HT-29 (cell line): ENCODE results near the gene RTP3. TPM values are rescaled to one million over a fixed set of nuclear protein-coding genes. Genes with fewer than 3 reads are reported as not detected.
"Not testable (repeated sequence)": the region's sequence is repeated elsewhere in the genome, so short reads cannot be mapped to it uniquely, and the experiment has no call there.

Experiments
- DNase-seq: peaks from one replicate; pipeline ENCODE4 v3.0.0-alpha.2; 2015; ENCODE audit warnings: low spot score
- total RNA-seq: library from RNA; depleted of rRNA; stranded (reverse); fragments of >200 nt; shearing (Covaris generic); gene quantifications from 2 replicates; pipeline ENCODE4 v1.2.3, GENCODE V29; 2014

RTP3 gene
- total RNA-seq, 1 experiment from 2014 or later: not detected

DNA sequence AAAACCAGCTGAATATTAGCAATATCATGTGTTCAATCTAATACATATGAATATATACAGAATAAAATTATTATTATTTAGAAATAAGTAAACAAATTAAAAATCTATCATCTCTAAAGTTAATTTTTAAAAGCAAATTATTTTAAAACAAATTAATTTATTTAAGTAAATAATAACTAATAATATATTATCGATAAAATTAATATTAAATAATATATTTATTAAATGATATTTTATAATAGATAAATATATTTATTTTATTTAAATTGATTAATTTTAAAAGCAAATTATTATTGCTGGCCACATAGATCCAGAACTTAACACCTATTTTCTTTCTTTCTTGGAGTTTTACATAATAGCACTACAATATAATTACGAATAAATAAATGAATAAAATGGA is 22.2 kb downstream of the RTP3 start:
- DNase-seq: no peak

DNA sequence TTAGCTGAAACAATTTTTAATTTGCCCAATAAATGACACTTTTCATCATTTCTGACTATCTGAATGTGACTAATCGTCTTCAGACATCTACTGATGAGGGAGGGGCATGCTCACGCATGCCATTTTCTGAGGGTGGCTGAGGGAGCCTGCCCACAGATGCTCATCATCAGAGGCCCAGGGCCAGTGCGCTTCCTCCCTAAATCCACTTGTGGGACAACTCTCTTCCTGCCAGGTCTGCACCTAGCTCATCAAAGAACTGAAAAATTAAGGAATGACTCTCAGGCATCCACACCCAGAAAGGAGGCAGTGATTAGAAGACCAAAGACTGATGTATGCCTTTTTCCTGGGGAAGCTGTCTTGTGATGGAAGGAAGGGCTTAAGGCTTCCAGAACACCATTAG is 22.8 kb downstream of the RTP3 start:
- DNase-seq: no peak

DNA sequence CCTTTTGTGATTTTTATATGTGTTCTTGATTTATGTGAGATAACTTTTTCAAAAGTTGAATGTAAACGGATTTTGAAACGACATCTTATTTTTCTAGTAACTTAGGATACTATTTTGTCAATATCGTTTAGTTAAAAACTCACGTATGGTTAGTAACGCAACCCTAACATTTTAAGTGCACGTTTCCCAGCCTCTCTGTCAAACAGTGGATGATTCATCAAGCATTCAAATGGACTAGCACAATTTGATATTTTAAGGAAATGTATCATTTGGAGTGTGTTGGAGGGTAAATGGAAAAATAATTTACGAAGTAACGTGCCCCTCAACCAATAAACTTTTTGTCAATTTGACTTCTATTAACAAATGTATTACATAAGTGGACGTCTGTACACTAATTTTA is 23.3 kb downstream of the RTP3 start:
- DNase-seq: no peak

DNA sequence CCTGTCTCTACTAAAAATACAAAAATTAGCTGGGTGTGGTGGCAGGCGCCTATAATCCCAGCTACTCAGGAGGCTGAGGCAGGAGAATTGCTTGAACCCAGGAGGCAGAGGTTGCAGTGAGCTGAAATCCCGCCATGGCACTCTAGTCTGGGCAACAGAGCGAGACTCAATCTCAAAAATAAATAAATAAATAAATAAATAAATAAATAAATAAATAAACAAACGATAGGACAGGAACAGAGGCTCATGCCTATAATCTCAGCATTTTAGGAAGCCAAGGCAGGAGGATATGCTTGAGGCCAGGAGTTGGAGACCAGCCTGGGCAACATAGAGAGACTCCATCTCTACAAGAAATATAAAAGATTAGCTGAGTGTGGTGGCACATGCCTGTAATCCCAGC is 24.4 kb downstream of the RTP3 start:
- DNase-seq: not testable (repeated sequence)

DNA sequence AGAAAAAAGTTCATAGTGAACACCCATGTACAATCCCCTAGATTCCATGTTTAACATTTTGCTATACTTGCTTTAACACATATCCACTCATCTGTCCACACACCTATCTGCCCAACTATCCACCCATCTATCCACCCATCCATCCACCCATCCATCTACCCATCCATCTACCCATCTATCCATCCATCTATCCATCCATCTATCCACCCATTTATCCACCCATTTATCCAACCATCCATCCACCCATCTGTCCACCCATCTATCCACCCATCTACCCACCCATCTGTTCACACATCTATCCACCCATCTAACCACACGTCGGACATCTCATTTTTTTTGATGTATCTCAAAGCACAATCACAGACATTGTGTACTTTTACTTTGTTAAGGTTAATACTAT is 25.8 kb downstream of the RTP3 start:
- DNase-seq: no peak

DNA sequence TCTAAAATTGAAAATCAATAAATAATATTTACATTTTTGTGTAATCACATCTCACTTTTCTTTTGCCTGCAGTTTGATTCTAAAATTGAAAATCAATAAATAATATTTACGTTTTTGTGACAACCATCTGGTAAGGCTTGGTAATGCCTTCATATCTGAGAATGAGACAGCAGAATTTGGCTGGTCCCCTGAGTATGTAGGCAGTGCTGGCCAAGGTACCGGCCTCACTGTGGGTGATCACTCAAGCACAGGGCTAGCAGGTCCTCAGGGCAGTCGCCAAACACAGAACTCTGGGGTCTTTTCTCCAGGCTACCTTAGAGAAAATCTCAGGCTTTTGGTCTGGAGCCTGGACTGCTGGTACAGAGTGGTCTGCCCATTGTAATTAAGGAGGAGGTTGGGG is 26.2 kb downstream of the RTP3 start:
- no peak for DNase-seq

DNA sequence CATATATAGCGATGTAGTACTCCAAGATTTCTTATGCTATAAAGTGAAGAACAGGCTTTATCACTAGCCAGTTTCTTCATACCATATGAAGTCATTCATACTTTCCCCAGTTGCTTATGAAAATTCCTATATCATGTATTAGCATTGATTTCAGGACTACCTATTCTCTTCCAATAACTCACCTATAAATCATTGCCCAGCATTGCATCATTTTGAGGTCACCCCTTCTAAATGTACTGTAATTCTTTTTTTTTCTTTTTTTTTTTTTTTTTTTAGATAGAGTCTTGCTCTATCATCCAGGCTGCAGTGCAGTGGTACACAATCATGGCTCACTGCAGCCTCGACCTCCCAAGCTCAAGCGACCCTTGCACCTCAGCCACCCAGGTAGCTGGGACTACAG is 27.1 kb downstream of the RTP3 start:
- no peak for DNase-seq

DNA sequence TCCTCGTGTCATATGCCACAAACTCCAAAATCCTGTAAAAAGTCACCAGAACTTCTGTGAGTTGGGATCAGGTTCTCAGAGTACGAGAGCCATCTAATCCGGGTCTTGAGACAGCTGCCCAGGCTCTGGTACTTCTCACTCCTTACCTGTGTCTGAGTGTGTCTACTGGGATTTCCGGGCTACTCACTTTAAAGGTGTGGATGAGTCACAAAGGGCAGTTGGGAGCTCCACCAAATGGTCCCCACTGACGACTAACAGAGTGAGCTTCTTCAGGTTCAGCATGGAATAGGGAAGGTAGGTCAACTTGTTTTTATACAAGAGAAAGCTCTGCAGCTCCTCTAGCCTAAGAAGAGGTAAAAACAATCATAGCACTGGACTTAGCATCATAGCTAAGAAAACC is 29.5 kb downstream of the RTP3 start:
- DNase-seq: no peak

DNA sequence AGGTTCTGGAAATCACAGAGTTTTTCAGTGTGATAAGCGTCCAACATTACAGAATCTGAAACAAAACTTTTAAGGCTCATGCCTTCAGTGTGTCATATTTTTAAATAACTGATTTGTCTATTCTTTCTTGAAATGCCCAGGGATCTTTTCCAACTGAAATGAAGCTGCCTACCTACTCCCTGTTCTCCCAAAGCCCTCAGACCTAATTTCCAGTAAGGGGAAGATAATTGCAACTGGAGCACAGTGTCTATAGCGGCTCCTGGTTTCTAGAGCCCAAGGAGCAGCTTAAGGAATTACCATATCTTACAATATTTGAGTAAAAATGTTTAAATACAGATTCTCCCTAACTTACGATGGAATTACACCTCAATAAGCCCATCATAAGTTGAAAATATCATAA is 35.3 kb downstream of the RTP3 start:
- no peak for DNase-seq

DNA sequence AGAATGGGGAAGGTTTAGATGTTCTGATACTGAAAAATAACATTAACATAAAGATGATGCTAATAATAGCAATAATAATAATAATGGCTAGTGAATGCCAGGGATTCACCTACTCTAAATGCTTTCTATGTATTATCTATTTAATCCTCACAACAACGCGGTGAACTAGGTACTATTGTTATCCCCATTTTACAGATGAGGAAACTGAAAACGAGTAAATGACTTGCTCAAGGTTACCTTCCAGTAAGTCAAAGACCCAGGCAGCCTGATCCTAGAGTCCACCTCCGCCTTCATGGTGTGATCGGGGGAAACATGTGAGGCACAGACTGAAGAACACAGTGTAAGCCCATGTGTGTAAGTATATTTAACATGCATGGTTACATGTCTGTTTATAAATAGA is 38.0 kb downstream of the RTP3 start:
- DNase-seq: no peak

DNA sequence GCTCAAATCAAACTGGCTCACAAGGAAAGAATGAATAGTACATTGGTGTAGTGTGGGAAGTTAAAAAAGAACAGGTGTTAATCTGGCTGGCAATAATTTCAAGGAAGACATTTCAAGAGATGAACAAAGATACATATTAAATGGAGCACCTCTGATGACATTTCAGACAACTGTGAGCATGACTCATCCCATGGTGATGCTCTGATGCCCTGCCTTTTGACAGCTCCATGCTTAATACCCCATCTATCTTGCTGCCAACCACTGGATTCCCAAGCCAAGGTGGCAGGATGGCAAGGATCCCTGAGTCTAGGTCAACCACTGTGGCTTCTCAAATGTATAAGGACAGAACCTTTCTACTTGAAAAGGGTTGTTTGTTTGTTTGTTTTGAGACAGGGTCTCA is 39.0 kb downstream of the RTP3 start:
- no peak for DNase-seq

DNA sequence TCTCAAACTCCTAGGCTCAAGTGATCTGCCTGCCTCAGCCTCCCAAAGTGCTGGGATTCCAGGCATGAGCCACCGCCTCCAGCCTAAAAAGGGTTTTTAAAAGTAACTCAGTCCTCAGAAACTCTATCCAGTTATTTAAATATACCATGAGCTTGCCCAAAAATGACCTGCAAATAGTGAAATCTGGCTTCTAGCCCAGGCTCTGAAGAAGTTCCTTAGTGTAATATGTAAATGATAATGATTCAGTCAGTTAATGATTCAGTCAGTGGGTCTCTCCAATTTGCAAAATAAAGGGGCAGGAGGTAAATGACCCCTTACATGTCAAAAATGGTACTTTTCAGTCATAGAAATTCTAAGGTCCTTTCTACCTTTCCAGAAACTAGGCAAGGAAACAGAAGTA is 39.5 kb downstream of the RTP3 start:
- DNase-seq: no peak

DNA sequence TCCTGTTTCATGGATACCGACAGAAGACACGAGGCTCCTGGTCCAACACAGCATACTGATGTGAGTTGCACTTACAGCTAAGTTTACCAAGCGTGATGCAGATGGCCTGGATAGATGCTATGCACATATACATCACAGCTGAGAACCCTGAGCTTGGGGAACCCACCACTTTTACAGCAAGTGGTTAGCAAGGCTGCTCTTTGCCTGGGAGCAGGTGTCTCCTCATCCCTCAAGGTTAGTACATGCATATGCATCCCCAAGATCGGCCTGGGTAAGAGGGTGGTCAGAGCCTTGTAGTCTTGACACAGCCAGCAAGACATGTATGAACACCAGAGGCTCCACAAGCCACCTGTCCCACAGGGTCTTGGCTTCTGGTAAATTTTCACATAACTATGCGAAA is 40.0 kb downstream of the RTP3 start:
- no peak for DNase-seq

DNA sequence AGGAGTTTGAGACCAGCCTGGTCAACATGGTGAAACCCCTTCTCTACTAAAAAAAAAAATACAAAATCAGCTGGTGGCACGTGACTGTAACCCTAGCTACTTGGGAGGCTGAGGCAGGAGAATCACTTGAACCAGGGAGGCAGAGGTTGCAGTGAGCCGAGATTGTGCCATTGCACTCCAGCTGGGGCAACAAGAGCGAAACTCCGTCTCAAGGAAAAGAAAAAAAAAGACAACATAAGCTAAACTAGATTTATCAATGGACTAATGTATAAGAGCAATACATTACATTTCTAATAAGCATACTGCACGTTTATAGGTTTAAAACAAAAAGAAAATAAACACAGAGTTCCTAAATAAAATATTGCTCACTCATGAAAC is 40.6 kb downstream of the RTP3 start:
- DNase-seq: not testable (repeated sequence)

DNA sequence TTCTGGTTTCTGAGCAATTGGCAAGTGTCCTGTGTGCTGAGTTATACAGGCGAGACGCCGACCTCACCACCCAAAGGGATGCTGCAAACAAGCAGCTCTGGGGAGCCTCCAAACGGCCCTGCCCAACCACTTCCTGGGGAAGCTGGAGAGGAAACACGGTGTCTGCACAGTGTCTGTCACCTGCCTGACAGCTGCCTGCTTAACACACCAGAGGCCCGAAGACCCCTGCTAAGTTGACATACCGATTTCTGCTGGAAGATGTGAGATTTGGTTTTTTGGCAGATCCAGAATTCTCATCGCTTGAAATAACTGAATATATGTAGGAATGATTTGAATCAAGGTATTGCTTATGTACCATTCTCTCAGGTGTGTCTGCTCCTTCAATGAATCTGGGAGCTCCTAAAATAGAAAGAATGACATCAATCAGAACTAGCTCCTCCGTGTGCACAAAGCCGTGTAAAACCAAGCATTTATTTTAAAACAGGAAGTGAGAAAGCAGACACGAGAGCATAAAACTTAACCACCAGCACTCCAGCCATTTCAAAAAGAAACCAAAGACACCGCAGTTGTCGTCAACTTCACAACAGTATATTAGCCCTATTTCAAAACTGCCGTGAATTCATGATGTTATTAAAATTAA is 41.1 kb downstream of the RTP3 start:
- DNase-seq: no peak

DNA sequence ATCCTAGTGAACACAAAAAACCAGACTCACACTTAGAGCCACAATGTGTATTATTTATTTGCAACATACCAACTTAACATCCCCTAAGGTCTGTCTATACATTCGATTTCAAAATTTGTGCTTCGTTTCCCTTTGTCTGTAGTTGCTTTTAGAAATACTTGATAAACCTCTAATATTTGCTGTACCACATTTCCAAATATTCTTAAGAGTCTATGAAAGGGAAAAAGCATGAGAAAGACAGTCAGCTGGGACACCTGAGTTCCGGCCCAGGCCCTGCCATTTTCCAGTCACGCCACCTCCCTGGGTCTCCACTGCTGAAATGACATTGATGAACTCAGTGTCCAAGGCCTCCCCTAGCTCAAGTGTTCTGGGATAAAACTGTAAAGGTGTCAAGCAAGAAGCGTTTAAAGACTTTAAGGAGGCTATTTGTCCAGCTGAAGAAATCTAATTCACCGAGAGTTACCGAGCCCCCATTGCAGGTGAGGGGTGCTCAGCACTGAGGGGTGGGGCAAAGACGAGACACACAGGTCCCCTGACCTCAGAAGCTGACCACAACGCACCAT is 41.7 kb downstream of the RTP3 start:
- no peak for DNase-seq

DNA sequence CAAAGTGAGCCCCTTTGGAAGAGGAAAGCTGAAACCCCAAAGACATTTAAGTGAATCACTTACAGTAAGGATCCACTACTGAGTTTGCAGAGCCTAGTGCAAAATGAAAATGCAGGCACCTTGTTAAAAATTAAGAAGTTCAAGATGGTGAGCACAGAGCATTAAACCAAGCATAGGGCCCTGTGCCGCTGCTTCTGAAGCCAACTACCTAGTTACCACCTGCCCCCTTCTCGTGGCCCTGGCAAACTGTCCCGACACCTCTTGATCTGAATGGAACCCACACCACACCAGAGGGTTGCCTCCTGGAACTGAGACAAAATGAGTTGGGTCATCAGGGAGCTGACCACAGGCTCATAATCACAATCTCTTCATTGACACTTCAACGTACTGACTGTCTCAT is 42.8 kb downstream of the RTP3 start:
- no peak for DNase-seq

DNA sequence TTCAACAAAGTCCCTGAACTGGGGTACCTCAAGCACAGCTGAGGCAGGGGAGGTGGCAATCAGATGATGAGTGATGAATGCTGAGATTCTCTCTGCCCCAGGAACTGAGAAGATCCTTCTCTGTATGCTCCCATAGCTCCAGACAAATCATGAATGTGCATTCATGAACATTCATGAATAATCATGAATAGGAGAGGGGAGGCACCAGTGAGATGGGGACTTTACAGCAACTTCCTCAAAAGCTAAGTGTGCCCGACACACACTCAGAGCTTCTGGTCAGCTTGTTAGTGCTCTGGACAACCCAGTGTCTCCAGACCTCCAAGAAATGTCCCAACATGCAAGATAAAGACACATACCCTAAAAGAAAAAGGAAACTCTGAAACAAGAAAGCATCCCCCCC is 44.1 kb downstream of the RTP3 start:
- no peak for DNase-seq

DNA sequence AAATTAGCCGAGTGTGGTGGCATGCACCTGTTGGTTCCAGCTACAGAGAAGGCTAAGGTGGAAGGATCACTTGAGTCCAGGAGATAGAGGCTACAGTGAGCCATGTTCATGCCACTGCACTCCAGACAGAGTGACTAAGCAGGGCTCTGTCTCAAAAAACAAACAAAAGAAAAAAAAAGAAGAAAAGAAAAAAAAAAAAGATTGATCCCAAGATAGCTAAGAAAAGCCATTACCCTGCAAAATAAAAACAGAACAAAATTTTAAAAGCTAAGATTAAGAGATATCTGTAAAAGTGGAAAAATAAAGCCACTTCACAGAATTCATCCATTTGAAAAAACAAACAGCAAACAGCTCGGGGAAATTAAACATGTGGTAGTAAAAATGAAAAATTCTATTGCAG is 44.6 kb downstream of the RTP3 start:
- no peak for DNase-seq

DNA sequence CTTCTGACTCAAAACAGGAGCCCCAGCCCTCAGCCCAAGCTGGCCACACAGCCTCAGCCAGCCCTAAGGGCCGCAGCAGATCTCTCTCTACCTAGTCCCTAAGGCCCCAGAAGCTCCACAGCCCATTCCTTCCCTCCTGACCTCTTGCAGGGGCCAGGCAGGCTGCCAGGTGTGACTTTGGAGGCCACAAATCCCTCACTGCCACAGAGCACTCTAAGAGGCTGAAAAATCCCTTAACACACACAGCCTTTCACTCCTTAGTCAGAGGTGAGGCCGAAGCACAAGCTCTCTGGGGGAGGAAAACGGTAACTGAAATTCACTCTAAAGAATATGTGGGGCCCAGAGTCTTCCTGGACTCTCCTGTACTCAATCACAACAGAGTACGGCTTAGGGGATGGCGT is 45.0 kb downstream of the RTP3 start:
- no peak for DNase-seq

DNA sequence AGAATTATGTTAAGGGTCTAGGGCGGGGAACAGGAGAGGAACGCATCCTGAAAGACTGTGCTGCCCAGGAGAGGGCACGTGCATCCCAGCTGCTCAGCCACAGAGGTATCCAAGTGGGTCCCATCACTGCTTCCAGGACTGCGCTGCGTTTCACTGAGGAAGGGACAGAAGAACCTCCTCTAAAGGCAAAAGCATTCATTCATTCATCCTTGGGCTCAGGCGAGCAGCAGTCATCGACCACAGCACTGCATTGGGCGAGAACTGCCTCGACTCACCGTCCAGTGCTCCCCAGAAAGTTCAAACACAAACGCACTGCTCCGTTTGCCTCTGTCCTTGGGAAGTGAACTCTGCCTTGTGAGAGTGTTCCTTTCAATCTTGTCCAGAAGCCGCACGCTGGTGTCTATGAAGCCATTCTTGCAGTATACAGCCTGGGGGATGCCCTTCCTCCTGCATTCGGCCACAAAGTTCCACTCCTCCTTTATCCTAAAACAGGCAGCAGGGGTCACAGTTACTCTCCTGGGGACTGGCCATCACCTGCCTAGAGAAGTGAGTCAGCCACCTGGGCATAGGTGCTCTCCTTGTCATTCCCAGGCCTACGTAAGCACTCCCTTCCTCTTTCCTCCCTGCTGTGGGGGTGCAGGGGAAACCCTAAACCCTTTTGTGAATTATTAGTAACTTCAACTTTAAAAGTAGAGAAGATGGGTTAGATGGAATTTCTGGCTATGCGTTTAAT is 47.2 kb downstream of the RTP3 start:
- no peak for DNase-seq

DNA sequence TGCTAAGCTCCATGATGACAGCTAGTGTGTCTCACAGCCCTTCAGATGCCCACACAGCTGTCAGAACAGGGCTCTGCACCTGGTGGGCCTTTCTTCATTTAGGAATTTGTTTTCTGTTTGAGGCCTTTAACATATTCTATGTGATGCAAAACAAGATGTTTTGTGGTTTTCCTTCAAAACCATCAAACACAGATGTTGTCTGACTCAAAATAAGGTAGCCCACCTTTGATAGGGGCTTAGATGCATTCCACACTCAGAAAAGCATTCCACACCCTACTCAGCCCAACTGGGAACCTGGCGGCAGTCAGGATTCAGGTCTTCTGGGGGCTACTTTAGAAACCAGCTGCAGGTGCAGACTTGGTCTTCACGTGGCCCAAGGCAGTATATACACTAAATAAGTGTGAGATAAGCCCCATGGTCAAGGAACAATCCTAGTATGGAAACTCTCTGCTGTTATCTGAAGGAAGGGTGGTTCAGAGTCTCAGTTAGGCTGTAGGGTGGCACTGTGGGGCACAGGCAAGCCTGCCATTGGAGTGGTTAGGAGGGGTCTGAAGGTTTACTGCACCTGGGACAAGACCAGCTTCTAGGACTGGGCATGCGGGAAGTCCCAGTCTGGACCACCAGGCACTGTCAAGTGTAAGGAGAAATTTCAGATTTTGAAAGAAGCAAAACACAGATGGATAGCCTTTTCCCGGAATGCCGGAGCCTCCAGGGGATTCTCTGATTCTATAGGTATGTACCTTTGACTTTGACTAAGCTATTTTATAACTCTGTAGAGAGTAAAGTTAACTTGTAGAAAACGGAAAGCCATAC is 48.2 kb downstream of the RTP3 start:
- DNase-seq: no peak
